Dermis lymphatic vessel endothelial cell (primary cell): ENCODE measurements around the gene PRDX1. TPM values are rescaled to one million over a fixed set of nuclear protein-coding genes. Genes with fewer than 3 reads are reported as not detected.

Experiments
- total RNA-seq: library from RNA; depleted of rRNA; stranded (reverse); fragments of >200 nt; gene quantifications from 2 replicates; pipeline ENCODE4 v1.2.1, GENCODE V29; 2014

The PRDX1 gene
- 667 and 813 TPM in 2 replicates for total RNA-seq

DNA sequence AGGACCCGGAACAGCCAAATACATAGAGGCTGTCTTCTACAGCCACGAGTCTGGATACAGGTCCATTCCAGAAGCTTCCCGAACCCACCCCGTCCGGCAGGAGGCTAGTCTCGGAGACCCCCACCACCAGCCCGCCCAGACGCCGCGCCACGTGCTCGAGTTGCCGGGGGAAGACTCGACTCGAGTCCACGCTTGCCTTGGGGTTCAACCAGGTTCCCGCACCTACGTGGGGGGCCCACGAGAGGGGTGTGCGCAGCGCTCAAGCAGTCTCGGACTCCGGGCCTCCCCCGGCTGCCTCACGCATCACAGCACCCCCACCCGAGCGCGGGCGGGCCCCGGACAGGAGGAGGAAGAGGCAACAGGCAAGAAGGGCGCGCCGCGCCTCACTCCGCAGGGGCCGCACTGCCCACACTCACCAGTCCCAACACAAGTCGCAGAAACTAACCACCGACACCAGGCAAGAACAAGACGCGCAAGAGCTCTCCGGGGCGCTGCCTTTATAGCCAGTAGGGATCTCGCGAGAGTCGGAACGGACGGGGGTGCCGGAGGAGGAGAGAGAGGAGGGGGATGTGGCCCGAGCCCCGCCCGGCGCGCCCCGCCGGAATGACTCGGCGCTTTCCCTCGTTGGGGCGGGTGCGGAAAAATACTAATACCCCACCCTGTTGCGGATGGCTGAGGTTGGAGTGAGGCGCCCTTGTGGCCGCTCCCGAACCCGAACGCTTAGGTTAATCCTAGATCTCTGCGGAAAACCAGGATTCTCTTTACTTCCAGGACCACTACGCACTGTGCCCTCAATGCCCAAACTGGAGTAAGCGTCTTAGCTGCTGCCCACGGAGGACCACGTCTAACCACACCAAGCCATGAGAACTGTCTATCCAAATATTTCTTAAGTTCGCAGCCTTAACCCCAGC is at the start of gene PRDX1:
PRDX1 (minus strand) TSS at position 472 of the 911 bp plus-strand sequence. CDS start 2,841 bp downstream, outside the sequence.

DNA sequence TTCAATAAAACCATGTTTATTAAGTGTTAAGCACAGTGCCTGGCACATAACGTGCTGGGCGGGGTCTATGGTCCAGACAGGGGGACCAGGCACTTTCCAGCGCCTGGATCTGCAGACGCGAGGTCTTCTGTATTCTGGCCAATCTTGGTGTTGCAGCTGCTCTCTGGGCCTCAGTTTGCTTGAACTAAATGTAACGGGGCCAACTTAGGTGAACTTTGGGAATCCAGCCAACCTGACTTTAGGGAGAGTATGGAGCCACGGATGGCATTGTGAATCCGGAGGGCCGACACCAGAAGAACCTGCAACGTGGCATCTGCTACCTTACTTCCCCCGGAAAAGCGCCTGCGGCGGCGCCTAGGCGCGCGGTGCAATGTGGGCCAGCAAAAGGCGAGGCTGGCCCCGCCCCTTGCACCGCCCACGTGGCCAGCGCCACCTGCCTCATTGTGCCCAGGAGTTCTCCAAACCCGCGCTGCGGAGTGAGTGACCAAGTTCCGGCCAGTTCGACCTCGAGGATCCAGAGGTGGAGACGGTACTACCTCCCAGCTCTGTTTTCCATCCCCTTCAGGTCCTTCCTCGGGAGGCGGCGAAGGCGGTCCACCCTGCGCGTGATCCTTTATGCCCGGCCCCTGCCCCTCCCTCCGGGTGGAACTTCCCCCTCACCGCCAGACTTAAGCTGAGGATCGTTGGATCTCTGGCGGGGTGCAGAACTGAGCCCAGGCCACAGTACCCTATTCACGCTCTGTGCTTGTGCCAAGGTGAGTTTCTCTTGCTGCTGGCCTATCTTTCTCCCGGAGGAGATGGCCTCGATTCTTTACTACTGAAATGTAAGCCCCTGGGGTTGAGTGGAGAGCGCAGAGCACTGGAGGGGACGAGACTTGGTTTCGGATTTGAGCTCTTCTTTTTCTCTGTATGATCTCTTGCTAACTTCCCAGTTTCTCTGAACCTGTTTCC is 29.0 kb upstream of the PRDX1 start, which contains the start of gene AKR1A1:
AKR1A1 (plus strand) TSS at position 426 of the 951 bp plus-strand sequence. CDS start 10,969 bp downstream, outside the sequence.

DNA sequence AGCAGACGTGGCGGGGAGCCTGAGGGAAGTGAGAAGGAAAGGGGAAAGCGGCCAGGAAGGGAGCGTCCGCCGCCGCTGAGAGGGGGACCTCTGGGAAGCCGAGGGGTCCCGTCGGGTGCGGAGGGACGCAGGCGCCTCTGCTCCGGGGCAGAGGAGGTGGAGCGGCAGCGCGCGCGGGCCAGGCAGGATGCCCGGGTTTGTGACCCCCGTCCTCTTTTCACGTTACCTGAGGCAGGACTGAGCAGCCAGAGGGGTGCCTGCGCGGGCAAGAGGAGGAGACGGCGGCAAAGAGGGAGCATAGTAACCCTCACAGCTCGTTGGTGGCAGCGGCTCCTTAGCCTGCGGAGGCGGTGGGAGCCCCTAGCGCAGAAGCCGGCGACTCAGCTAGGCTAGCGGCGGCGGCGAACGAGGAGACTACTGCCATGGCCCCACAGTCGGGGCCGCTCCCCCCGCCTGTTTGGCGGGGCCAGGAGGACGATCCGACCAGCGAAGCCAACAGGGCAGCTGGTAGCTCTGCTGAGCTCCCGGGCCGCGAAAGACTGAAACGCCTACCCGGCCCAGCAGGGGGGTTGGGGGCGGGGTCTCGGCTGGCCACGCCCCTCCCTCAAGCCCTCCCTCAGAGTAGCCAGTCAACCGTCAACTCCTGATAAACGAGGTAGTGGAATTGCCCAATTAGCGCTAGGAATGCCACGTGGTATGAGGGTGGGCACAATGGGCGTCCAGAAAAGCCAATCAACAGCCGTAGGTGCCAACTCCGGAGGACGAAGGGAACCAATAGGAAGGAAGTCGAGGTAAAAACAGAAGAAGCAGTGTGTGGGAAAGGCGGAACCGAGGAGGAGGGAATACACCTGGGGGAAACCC is 30.8 kb downstream of the PRDX1 start, which contains the start of gene TESK2:
TESK2 (minus strand) TSS at position 538 of the 861 bp plus-strand sequence. CDS start 33,378 bp downstream, outside the sequence.

Other genes starting within 250 kb of the PRDX1 start
- 0.54 and 0.77 TPM in 2 replicates for gene HPDL, start 195.0 kb downstream of the PRDX1 start, total RNA-seq
- 15.3 and 15.7 TPM in 2 replicates for gene TOE1, start 181.7 kb downstream of the PRDX1 start, total RNA-seq
- gene MUTYH, start 181.4 kb downstream of the PRDX1 start, total RNA-seq = 7.4 and 12.3 TPM in 2 replicates
- 5.3 and 5.6 TPM in 2 replicates for gene TESK2, start 30.7 kb downstream of the PRDX1 start, total RNA-seq
- gene CCDC163, start 21.8 kb downstream of the PRDX1 start, total RNA-seq = 0.22 and 0.26 TPM in 2 replicates
- 0.87 and 1.1 TPM in 2 replicates for gene MMACHC, start 21.6 kb downstream of the PRDX1 start, total RNA-seq
- gene AKR1A1, start 28.9 kb upstream of the PRDX1 start, total RNA-seq = 180 and 198 TPM in 2 replicates
- 64.8 and 78.0 TPM in 2 replicates for gene NASP, start 62.2 kb upstream of the PRDX1 start, total RNA-seq
- 0.87 and 0.95 TPM in 2 replicates for gene CCDC17, start 102.2 kb upstream of the PRDX1 start, total RNA-seq
- gene GPBP1L1, start 164.6 kb upstream of the PRDX1 start, total RNA-seq = 90.9 and 104 TPM in 2 replicates
- gene TMEM69, start 166.3 kb upstream of the PRDX1 start, total RNA-seq = 12.7 and 15.2 TPM in 2 replicates
- gene IPP, start 228.8 kb upstream of the PRDX1 start, total RNA-seq = 5.6 and 8.3 TPM in 2 replicates